Measurements from ENCODE around the gene ABHD6.

- TF ChIP-seq CTCF (IDR thresholded peaks at IDR 0.05) (no peak), POLR2A (IDR thresholded peaks at IDR 0.05) (no peak)
Observed at GRCh38 chr3:58254144-58254543, 16.6 kb downstream of the ABHD6 start.
